ENCODE data around the gene GRIA1.

DNA sequence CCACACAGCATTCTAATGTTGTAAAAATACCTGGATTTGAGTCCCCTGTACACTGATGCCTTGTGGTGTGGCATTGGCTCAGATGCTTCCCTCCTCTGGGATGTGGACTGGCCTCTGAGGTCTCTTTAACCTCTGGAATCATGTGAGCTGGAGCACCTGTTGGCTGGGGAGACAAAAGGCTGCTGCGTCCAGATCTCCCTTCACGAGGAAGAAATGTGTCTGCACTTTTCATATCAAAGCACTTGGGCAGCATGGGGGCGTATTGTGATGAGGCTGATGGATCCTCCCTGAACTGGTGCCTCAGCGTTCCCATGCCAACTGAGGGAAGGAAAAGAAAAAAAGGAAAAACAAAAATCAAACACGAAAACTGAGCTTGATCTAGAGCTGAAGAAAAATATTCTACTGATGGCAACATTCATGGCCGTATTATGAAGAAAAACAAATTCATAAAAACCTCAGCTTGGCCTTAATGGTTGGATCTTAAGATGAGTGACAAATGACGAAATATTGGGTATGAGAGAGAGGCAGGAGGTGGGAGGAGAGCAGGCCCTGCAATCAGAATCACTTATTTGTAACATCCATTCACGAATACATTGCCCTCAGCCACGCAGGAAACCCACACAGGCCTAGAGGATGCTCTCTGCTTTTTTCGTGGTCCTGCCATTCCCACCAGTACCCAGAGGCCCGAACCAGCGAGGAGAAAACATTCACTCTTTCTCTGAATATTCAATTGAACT, 26.2 kb downstream of the GRIA1 start:
- TF ChIP-seq POLR2A (IDR thresholded peaks at IDR 0.05; ENCODE audit: low read length) (no peak), GATA1 (IDR thresholded peaks at IDR 0.05; ENCODE audit: low read depth, low read length) (no peak)

Measured in erythroblast (primary cell).